SU-DHL-6 (cell line): ENCODE data around the gene PSMC3.
"Not testable (repeated sequence)": the region's sequence is repeated elsewhere in the genome, so short reads cannot be mapped to it uniquely, and the experiment has no call there.

Source experiments
- H2AFZ ChIP-seq: fragments of 200-600 bp; sonication (generic); 2 replicates; pipeline ENCODE4 v1.6.1; 2014; ENCODE audit warnings: low read depth, mild to moderate bottlenecking, moderate library complexity, mixed read lengths, antibody characterized with exemption, low read length; ENCODE audit not compliant: severe bottlenecking
- H3F3A ChIP-seq: fragments of 200-600 bp; shearing (Covaris generic); 2 replicates; pipeline ENCODE4 v1.6.0; 2016; ENCODE audit warnings: antibody characterized with exemption, mild to moderate bottlenecking; ENCODE audit not compliant: insufficient read depth
- H3K27ac ChIP-seq: fragments of 200-600 bp; sonication (generic); 2 replicates; pipeline ENCODE4 v1.5.1; 2016; ENCODE audit warnings: low read depth, mild to moderate bottlenecking, low read length, moderate library complexity, mixed read lengths
- H3K27me3 ChIP-seq: fragments of 200-600 bp; sonication (generic), shearing (Covaris generic); 2 replicates; pipeline ENCODE4 v1.6.0; 2014; ENCODE audit warnings: mild to moderate bottlenecking, low read length
- H3K36me3 ChIP-seq: fragments of 200-600 bp; sonication (generic); 2 replicates; pipeline ENCODE4 v1.6.1; 2014; ENCODE audit warnings: mild to moderate bottlenecking, low read length, mixed read lengths
- H3K4me2 ChIP-seq: fragments of 300-600, 200-600 bp; shearing (Covaris generic), sonication (generic); 2 replicates; pipeline ENCODE4 v1.6.0; 2014; ENCODE audit warnings: low read length, low read depth, mild to moderate bottlenecking; ENCODE audit not compliant: poor library complexity, severe bottlenecking
- H3K4me3 ChIP-seq: fragments of 200-600 bp; sonication (generic); 2 replicates; pipeline ENCODE4 v1.5.1; 2014; ENCODE audit warnings: antibody characterized with exemption, low read length, mild to moderate bottlenecking, mixed read lengths; ENCODE audit not compliant: insufficient read depth, poor library complexity, severe bottlenecking
- H3K79me2 ChIP-seq: fragments of 200-600 bp; sonication (generic); 2 replicates; pipeline ENCODE4 v1.6.1; 2014; ENCODE audit warnings: mild to moderate bottlenecking, low read length, moderate library complexity; ENCODE audit not compliant: insufficient read depth
- H3K9ac ChIP-seq: fragments of 200-600 bp; sonication (generic); 2 replicates; pipeline ENCODE4 v1.7.0; 2014; ENCODE audit warnings: mild to moderate bottlenecking, low read length
- H3K9me2 ChIP-seq: fragments of 200-600 bp; sonication (generic); replicated peaks from 2 replicates; pipeline ENCODE4 v1.6.1; 2014; ENCODE audit warnings: low read length; ENCODE audit not compliant: insufficient read depth
- H3K9me3 ChIP-seq: fragments of 200-600 bp; sonication (generic); 2 replicates; pipeline ENCODE4 v1.6.1; 2014; ENCODE audit warnings: low read length, mixed read lengths; ENCODE audit not compliant: insufficient read depth
- H4K20me1 ChIP-seq: fragments of 200-600 bp; sonication (generic); 2 replicates; pipeline ENCODE4 v1.6.1; 2014; ENCODE audit warnings: low read depth, mild to moderate bottlenecking, antibody characterized with exemption, low read length, moderate library complexity, mixed read lengths
- EZH2phosphoT487 ChIP-seq: fragments of 200-600 bp; sonication (generic), shearing (Covaris generic); conservative IDR thresholded peaks from 2 replicates; pipeline ENCODE4 v1.6.1; 2018; ENCODE audit warnings: mild to moderate bottlenecking, antibody characterized with exemption, low read length, moderate library complexity, mixed read lengths
- TF ChIP-seq, protein P1 (sequence below): fragments of 200-600 bp; sonication (generic); IDR thresholded peaks from one replicate; pipeline ENCODE4 v1.5.1; 2017; ENCODE audit warnings: antibody characterized with exemption, mild to moderate bottlenecking, low read length, moderate library complexity; ENCODE audit not compliant: insufficient read depth, poor library complexity, severe bottlenecking

The PSMC3 gene

DNA sequence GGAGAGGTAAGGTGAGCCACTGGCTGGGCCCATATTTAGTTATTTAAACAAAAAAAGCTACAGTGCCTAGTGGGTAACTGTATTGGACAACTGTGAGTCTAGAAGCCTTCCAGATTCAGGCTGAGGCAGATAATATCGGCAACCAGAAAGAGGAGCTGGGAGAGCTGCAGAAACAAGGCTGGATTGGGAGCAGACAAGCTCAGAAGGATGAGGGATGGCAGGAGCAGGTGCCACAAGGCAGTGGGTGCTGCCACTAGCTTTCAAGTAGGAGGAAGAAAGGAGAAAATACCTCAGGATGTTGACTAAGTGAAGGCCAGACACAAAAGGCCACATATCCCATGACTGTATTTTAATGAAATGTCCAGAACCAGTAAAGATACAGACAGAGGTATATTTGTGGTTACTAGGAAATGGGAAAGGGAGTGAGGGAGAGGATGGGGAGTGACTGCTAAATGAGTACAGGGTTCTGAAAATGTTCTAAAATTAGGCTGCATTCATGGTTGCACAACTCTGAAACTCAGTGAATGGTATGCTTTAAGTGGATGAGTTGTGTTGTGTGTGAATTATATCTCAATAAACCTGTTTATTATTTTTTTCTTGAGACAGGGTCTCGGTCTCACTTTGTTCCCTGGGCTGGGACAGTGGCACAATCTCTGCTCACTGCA, 34.5 kb upstream of the PSMC3 start:
- Histone ChIP-seq H3K79me2 (no peaks in the 10 kb centered on the region), H3K4me2 (no peak overlapping the region), H3K36me3 (no peaks in the 10 kb centered on the region), H3F3A (no peaks in the 10 kb centered on the region), H3K9me2 (no peaks in the 10 kb centered on the region), H3K27ac (no peak overlapping the region), H2AFZ (no peak overlapping the region), H4K20me1 (no peaks in the 10 kb centered on the region), H3K27me3 (no peaks in the 10 kb centered on the region), H3K4me3 (no peak overlapping the region), H3K9ac (no peak overlapping the region), H3K9me3 (no peaks in the 10 kb centered on the region)
- TF ChIP-seq, protein P1, sequence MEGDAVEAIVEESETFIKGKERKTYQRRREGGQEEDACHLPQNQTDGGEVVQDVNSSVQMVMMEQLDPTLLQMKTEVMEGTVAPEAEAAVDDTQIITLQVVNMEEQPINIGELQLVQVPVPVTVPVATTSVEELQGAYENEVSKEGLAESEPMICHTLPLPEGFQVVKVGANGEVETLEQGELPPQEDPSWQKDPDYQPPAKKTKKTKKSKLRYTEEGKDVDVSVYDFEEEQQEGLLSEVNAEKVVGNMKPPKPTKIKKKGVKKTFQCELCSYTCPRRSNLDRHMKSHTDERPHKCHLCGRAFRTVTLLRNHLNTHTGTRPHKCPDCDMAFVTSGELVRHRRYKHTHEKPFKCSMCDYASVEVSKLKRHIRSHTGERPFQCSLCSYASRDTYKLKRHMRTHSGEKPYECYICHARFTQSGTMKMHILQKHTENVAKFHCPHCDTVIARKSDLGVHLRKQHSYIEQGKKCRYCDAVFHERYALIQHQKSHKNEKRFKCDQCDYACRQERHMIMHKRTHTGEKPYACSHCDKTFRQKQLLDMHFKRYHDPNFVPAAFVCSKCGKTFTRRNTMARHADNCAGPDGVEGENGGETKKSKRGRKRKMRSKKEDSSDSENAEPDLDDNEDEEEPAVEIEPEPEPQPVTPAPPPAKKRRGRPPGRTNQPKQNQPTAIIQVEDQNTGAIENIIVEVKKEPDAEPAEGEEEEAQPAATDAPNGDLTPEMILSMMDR = no peak
- no peak for TF ChIP-seq EZH2phosphoT487

DNA sequence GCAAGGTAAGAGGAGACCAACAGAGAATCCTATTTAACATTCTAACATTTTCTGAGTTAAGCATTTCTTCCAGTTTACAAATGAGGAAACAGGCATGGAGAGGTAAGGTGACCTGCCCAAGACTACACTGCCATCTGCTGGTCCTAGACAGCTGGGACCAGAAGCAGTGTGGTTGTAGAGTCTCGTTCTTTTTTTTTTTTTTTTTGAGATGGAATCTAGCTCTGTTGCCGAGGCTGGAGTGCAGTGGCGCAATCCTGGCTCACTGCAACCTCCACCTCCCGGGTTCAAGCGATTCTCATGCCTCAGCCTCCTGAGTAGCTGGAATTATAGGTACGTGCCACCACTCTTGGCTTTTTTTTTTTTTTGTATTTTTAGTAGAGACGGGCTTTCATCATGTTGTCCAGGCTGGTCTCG, 28.0 kb upstream of the PSMC3 start:
- H3K9me2 ChIP-seq, H3K9me3 ChIP-seq, H3K4me3 ChIP-seq, H4K20me1 ChIP-seq, H3K4me2 ChIP-seq, H3K9ac ChIP-seq, H3K36me3 ChIP-seq, H3K79me2 ChIP-seq, H3F3A ChIP-seq, H3K27me3 ChIP-seq, H3K27ac ChIP-seq, H2AFZ ChIP-seq: not testable (repeated sequence)
- TF ChIP-seq, protein P1 = peak; percentile 79

DNA sequence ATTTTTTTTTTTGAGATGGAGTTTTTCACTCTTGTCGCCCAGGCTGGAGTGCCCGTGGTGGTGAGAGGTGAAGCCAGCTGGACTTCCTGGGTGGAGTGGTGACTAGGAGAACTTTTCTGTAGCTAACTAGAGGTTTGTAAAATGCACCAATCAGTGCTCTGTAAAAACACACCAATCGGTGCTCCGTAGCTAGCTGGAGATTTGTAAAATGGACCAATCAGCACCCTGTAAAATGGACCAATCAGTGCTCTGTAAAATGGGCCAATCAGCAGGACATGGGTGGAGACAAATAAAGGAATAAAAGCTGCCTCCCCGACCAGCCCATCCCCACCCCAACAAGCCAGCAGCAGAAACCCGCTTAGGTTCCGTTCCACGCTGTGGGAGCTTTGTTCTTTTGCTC, 27.1 kb upstream of the PSMC3 start:
- no peak overlapping the region for H3K4me2 ChIP-seq
- no peak overlapping the region for H3K4me3 ChIP-seq
- H3F3A ChIP-seq = no peaks in the 10 kb centered on the region
- H3K9me3 ChIP-seq = no peaks in the 10 kb centered on the region
- TF ChIP-seq, protein P1 = no peak
- TF ChIP-seq EZH2phosphoT487 = no peak
- no peaks in the 10 kb centered on the region for H3K27me3 ChIP-seq
- H3K36me3 ChIP-seq = no peaks in the 10 kb centered on the region
- no peak overlapping the region for H3K9ac ChIP-seq
- no peaks in the 10 kb centered on the region for H3K79me2 ChIP-seq
- H4K20me1 ChIP-seq = no peaks in the 10 kb centered on the region
- no peak overlapping the region for H2AFZ ChIP-seq
- H3K27ac ChIP-seq = no peak overlapping the region
- H3K9me2 ChIP-seq = no peaks in the 10 kb centered on the region
